NCI-H2081 treated with DMSO at 0.1 percent for 48 hours (cell line): ENCODE measurements around the gene SORL1.
A peak's percentile ranks its signal among the peaks of the same experiment; 100 is the strongest.

Experiments used
- DNase-seq: peaks from one replicate; lab custom pipeline; 2025; lab: John Stamatoyannopoulos, UW

Gene SORL1

DNA sequence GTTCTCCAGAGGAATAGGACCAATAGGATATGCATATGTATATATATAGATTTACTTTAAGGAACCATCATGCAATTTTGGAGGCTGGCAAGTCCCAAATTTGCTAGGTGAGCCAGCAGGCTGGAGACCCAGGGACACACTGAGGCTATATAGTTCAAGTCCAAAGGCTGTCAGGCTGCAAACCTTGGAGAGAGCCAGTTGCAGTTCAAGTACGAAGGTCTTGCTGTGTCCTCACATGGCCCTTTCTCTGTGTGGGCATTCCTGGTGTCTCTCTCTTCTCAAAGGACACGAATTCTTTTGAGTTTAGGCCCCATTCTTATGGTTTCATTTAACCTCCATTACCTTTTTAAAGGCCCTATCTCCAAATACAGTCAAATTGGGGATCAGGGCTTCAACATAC is 135.1 kb downstream of the SORL1 start:
- no peak for DNase-seq

DNA sequence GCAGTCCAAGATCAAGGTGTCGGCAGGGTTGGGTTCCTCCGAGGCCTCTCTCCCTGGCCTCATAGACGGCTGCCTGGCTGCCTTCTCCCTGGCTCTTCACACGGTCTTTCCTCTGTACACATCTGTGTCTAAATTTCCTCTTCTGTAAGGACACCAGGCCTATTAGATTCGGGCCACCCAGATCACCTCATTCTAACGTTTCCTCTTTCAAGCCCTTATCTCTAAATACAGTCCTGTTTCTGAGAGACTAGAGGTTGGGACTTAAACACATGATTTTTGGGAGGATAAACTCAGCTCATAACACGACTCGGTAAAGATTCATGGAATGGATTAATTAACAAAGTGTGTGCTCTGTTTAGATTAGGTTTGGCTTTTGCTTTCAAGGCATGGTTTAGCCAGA is 136.6 kb downstream of the SORL1 start:
- no peak for DNase-seq

DNA sequence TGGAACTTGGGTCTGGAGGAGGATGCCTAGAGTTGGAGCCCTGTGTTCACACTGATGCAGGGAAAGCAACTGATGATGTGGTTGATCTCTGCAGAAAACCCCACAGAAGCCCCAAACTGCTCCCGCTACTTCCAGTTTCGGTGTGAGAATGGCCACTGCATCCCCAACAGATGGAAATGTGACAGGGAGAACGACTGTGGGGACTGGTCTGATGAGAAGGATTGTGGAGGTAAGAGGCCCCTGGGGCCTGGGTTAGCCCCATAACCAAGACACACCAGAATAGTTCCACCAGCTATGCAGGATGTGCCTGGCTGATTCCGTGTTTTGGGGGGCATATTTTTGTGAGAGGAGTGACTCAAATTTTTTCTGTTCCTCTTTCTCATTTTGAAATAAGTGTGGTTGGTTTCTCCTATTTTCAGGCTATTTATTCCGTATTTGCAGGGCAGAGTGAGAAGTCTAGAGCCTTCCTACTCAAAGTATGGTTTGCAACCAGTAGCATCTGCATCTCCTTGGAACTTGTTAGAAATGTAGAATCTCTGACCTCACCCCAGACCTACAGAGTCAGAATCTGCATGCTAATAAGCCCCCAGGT is 137.9 kb downstream of the SORL1 start:
- DNase-seq, result no peak

DNA sequence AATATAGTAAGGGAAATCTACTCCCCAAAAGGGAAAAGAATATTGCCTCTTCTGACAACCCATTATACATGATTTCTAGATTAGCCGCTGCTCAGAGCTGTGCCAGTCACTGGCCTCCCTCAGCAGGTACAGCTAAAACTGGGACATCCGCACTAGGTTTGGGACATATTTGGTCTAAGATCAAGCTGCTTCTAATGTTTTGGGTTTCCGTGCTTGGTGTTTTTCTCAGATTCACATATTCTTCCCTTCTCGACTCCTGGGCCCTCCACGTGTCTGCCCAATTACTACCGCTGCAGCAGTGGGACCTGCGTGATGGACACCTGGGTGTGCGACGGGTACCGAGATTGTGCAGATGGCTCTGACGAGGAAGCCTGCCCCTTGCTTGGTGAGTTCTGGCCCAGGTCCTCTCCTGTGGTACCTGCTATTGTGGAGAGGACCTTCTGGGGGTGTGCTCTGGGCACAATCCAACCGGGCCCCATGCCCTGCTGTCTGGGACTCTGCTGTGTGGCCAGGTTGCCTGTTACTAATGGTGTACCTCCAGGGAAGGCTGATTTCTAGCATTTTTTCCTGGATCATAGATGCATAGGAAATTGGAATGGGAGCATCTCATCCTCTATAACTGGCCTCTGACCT is 138.8 kb downstream of the SORL1 start:
- no peak for DNase-seq

DNA sequence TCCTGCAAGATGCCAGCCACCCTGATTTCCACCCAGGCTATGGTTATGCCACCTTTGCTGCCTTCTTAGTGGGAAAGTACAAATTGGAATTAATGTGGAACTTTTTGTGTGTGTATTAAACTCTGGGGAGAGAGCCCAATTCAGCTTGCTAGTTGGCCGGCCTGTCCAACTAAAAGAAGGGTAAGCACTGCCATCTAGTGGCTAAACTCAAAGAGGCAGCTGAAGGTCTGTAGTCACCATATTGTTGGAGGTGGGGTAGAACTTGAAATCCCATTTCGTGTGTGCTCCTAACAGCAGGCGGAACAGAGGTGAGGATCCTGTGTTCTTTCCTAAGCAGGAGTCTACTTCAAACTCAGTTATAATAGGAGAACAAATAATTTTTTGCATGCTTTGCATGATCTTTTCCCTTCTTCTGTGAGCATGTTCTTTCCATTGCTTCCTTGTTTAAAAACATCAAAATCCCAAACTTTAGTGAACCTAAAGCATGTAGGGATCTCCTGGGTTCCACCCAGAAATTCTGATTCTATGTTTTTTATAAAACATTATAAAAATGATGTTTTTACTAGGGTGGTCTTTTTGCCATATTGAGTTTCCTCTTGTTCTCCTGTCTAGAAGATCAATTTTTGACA is 139.4 kb downstream of the SORL1 start:
- DNase-seq, result peak; percentile 17

DNA sequence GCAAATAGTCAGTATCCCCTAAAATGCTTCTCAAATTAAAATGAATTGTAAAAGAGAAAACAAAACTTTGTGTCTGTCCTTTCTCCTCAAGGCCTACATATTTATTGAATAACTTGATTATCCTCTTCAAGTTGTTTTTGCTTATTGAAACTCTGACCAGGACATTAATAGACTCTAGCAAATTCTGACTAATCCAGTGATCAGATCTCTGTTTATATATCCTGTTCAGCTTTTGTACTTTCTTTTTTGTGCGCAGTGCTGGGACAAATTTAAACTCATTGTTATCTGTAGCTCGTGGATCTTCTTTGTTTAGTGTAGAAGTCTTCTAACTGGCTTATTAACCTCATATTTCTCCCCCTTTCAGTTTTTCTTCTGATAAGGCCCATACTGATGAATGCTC is 140.6 kb downstream of the SORL1 start:
- DNase-seq, result no peak

DNA sequence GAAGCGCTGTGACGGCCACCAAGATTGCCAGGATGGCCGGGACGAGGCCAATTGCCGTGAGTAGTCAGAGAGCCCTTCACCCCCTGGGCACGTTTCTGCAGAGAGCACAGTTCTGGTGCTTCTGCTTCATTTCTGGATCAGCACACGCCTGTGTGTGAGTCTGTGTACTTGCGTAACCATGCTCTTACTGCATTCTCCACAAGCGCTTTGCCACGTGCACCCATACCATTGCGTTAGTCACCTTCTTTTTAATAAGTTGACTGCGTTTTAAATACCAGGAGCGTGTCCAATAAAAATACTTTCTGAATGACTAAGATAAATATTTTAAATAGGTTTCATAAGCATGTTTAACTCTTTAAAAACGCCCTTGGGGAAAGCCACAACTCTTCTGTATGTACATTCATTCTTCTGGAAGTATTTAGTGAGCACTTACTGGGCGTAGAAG is 143.6 kb downstream of the SORL1 start:
- DNase-seq, result no peak

DNA sequence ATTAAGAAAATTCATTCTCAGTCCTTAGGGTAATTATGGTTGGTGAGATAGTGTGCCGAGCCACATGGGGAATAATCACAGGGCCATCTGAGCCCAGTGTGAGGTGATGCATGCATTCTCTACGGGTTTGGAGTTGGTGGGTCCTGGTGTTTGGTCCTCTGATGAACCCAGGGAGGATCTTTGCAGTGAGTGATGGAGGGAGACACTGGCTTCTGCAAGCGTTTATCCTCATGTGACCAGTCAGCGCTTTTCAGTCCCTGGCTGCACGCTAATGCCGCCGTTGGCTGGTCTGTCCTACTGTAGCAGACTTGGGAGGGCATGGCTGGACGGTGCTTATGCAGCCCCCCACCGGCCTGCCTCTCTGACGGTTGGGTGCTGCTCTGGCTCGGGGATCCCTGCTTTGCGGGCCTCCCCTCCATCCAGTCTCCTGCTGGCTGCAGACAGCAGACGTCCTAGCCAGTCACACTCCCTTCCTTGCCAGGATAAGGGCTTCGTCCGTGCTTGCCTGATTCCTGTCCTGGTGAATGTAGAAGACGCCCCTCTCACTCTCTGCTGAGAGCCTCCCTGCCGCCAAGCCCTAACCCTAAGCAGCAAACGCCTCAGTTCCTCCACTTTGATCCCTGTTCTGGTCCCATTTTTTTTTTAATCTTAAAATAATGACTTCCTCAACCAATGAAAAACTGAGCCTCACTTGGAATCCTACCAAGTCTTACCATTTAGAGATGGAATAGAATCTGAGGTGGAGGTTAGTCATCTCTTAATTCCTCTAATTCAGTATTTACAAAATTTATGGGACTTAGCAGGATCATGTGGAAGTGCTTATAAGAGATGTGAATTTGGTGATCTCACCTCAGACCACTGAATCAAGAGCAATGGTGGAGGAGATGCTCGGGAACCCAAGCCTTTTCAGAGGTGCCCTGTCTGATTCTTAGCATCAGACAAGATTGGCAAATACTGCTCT is 144.4 kb downstream of the SORL1 start:
- DNase-seq, result no peak

DNA sequence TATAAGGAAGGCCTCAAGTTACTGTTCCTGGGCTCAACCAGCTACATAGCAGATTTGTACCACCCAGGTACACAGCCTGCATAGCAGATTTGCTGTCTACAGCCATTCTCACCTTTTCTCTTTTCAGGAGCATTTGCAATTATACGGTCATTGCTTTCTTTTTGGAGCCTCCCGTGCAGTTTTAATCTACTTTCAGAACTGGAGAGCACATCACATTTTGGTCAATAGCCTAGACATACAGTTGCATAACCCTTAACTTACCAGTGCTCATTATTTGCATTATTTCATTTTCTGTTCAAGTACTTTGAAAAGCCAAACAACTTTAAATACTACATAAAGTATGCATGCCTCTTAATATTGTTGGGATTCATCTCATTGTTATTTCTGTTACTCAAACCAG is 151.2 kb downstream of the SORL1 start:
- DNase-seq, result no peak

DNA sequence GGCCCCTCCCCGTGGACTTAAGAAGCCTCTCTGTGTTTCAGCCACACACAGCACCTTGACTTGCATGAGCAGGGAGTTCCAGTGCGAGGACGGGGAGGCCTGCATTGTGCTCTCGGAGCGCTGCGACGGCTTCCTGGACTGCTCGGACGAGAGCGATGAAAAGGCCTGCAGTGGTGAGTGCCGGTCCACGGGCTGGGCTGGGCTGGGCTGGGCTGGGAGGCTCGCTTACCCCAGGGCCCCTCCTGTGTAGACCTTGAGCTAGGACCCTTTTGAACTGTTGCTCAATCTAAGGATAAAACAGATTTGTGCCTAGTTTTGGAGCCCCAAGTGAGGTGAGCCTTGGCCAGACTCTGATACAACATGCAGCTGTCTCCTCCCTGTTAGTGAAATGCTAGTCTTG is 152.0 kb downstream of the SORL1 start:
- DNase-seq, result no peak

DNA sequence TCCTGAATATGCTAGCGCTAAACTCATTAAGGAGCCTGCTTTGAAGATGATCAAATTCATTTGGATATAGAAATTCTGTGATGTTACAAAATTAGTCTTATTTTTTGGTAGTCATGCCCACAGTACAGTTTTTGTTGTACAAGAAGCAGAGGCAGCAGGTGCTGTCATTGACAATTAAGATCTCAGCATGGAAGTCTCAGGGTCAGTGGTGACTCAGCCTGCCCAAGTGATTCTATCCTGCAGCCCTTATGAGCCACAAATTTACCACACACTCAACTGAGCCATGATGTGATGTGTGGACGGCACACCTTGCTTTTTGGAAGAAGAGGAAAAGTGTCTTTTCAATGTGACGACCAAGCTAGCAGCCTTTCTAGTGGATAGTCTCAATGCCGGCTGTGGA is 154.2 kb downstream of the SORL1 start:
- DNase-seq, result no peak

DNA sequence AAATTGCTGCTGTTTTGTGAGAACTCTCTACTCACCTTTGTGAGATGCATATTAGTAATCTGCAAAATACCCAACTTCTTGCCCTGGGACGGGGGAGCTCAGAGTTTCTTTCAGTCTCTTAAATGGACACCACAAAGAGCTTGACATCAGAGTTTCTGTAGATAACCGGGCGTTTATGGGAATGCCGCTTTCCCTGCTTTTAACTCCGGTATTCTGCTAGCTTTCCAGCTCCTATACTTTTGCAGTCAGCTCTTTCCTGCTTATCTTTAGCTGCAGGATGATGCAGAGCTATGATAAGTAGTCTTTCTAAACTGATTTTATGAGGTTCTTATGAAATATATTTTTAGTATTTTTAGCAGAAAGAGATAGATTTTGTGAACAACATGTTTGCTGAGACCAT is 155.2 kb downstream of the SORL1 start:
- no peak for DNase-seq

DNA sequence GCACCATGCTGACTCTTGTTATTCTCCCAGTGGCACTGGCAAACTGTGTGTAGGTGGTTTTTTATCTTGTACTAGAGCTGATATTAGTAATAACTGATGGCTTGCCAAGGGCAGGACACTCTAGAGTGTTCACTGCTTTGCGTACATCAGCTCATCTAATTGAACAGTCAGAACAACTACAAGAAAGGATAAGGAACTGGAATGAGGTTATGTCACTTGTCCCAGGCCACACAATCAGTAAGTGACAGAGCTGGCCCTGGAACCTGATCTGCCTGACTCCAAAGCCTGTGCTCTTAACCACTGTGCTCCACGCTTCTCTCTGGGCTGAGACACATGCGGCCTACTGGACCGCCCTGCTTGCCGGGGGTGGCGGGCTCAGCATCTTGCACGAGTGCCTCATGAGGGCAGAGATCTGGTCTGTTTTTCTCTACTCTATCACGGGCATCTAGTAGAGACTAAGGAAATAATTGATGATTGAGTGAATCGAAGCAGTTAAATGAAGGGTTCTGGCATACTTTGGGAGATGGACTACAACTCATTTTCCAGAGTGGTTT is 156.5 kb downstream of the SORL1 start:
- DNase-seq, result no peak

DNA sequence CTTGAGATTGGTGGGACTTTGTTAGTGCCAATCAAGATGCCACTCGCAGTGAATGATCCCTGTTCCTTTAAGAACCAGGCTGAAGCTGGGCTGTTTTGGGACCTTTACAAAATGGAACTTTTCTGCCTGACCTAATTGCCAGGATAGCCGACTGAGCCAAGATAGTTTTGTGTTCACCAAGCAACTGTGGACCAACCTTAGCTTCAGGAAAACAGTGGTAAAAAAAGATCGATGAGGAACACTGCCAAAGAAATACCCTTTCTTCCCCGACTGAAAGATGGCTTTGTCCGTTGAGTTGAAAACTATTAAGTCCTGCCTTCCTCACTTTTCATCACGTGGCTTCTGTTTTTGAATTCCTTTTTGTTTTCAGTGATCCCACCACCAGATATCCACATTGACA is 158.6 kb downstream of the SORL1 start:
- no peak for DNase-seq

DNA sequence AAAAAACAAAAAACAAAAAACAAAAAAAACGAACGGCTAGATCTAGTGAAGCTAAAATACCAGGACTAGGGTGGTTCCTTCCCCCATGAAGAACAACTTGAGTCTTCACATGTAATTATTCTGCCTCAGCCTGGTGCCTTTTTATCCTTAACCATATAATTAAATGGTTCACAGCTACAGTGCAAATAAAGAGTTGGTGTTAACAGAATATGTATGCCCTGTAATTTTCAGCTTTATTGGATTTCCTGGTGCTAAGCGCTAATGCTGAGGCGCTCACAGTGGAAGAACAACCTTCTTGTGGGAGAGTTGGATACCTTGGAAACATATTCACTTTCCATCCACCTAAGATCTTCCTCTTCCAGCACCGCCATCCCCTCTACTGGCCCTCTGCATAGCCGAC is 159.1 kb downstream of the SORL1 start:
- DNase-seq, result peak; percentile 47

DNA sequence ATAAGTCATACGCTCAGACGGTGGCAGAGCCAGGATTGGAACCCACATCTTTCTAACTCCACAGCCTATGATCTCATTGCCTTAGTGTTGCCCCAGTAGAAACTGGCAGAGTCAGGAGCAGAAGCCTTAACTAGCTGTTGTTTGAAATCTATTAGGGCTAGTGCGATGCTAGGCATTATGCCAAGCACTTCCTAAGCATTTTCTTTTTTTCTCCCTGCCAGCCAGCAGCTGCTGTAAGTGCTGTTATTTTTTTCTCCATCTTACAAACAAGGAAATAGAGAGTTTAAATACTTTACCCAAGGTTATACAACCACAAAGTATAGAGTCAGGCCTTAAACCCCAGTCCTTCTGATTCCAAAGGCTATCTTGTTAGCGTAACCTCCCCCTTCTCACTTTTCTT is 161.6 kb downstream of the SORL1 start:
- peak; percentile 7 for DNase-seq

DNA sequence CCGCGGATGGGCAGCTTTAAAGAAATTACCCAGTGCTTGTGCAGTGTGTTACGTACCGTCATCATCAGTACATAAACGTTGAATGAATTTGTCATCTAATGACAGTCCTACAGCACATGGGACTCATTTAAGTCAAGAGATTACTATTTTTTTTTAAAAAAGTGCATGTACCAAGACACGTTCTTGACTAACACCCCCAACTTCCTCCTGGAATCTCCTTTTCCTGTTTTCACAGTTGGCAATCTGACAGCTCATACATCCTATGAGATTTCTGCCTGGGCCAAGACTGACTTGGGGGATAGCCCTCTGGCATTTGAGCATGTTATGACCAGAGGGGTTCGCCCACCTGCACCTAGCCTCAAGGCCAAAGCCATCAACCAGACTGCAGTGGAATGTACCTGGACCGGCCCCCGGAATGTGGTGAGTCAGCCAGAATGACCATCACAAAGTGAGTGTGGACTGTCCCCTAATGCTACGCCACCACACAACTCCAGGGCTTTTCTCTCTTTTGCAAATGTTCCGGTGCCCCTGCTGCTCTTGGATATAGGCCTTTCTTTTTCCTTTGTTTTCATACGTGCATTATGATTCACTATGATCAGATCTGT is 162.6 kb downstream of the SORL1 start:
- DNase-seq, result no peak

DNA sequence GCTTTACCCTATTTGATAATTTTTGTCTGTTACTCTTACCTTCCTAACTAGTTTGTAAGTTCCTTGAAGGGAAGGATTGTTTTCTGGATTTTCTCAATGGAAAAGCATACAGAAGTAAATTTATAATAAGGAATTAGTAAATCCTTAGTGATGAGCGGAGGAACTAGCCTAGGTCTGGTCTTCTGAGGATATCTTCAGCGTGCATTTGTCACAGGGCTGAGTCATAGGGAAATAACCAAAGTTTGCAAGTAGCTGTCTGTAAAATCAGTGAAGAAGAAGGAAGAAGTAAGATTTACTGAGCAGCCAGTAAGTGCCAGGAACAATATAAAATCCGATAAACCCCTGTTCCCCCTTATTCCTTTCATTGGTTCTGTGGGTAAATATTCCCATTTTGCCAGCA is 163.4 kb downstream of the SORL1 start:
- DNase-seq, result no peak

DNA sequence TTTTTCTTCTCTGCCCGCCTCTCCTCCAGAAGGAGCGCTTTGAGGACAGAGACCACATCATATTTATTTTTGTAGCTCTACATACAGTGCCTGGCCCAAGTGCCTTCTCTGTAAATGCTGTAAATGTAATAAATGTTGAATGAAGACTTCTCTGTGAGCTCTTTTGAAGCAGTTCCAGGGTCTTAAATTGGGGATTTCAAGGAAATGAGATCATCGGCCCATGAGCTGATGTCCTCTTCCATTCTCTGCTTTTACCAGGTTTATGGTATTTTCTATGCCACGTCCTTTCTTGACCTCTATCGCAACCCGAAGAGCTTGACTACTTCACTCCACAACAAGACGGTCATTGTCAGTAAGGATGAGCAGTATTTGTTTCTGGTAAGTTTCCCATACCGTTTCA is 166.4 kb downstream of the SORL1 start:
- no peak for DNase-seq

DNA sequence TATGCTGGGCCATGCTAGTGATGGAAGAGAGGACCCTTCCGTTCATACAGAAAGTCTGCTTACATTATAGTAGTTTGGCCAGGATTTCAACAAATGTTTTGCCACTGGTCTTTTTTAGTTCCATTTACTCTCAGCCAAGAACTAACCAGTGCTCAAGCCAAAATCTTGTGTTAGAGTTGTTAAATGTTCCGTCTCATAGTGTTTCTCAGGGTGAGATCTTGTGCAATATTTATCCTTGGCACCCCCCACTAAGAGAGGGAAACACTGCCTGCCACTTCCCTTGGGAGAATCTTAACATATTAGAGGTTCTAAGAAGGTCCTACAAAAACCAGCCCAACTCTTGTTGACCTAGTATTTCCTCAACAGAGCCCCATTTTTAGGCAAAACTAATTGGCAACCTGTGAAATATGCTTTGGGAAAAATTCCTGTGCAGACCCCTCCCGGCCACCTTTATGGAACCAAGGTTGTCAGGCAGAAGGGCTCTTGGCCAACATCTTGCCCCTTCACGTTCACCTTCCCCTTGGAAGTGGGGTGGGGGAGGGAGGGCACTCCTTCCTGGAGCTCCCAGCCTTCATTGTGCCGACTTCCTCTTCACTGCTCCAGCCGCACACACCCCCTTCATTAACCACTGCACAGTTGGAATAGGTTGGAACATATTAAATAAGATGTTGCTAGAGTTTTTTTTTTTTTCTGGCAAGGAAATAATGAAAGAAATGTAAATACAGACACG is 173.8 kb downstream of the SORL1 start:
- no peak for DNase-seq

DNA sequence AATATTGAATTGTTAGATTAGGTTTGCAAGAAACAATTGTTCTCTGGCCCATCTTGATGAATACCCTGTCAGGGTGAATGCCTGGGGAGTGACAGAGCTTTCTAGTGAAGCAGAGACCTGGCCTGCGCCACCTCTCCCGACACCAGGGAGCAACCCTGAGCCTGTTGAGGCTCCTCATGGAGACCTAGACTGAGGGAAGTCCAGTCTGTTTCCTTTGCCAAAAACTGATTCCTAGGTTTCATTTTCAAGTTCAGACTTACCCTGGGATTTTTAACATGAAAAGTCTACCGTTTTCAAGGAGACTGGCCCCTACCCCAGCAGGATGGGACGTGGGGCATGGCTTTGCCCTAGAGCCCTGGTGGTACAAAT is 174.4 kb downstream of the SORL1 start:
- no peak for DNase-seq
